ENCODE results near the gene MCHR1.

GRCh38 chr22:40666151-40666848, 13.0 kb upstream of the MCHR1 start:
- TF ChIP-seq CTCF (IDR thresholded peaks at IDR 0.05), result no peak
- TF ChIP-seq POLR2A (IDR thresholded peaks at IDR 0.05), result no peak

All from ovary (tissue), 3 donors.